GM21381 (cell line): ENCODE data around the gene NEDD4L.
"Not testable (repeated sequence)": the region's sequence is repeated elsewhere in the genome, so short reads cannot be mapped to it uniquely, and the experiment has no call there.

Experiments
- ATAC-seq: cut with Tn5 transposase; IDR thresholded peaks from one replicate; pipeline ENCODE4 v1.9.1; 2021; ENCODE audit warnings: mild to moderate bottlenecking, moderate library complexity; ENCODE audit not compliant: unreplicated experiment

The NEDD4L gene

GRCh38 chr18:58257461-58257860 lies 213.4 kb downstream of the NEDD4L start:
- ATAC-seq = no peak

DNA sequence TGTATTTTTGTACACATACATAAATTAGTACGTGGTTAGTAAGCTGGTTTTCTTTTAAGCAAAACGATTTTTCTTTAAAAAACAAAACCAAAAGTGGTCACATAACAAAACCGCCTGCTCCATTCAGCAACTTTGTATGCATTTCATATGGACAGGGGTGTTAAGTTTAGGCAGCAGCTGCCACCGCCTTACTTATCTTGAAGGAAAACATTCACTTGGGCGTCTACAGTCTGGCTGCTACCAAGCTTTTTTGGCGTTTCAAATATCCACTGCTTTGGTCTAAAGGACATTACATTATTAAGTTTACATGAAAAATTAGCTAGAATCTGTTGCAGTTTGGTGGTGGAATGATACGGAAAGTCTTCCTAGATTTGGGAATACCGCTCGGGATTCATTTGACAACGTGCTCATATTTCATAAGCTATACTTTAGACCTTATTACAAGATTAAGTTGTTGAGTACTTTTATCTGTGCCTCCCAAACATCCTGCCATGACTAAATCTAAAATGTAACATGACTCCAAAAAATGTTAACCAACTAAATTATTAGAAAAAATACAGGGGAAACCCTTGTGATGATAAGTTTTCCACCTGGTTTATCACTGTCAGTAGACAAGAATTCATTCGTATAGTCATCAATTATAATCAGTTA lies 214.8 kb downstream of the NEDD4L start:
- no peak for ATAC-seq

DNA sequence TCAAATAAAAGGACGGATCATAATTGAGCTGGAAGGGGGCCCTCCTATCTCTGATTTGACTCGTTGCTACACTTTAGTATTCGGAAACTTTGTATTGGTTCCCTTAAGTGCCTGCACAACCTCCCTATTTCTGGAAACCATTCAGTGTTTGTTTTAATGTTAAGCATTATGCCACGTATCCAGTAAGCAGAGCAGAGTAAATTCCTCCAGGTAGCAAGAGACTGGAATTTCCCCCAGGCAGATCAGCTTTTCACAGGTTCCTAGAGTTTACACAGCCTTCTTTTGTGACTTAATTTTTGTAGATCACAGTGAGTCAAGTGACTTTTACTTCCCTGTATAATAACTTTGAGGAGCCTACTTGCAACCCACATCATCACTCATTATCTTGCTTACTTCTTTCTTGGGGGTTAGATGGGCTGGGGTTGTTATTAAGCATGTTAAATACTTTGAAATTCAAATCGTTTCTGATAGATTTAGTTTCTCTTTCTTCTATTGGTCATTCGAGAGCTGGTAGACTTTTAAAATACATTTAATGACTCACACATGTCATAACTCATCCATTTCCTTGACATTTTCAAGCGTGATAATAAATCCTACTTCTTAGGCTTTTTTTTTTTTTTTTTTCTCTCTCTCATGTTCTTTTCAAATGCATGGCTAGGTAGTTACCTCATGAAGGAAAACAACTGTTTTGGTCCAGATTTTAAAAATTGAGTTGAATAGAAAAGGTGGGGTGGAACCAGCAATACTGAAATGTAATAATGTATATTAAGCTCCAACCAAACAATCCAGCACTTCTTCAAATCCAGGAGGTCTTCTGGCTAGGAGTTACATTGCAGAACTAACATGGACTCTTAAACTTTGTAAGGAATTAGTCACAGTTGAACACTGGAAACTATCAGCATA lies 219.3 kb downstream of the NEDD4L start:
- no peak for ATAC-seq

DNA sequence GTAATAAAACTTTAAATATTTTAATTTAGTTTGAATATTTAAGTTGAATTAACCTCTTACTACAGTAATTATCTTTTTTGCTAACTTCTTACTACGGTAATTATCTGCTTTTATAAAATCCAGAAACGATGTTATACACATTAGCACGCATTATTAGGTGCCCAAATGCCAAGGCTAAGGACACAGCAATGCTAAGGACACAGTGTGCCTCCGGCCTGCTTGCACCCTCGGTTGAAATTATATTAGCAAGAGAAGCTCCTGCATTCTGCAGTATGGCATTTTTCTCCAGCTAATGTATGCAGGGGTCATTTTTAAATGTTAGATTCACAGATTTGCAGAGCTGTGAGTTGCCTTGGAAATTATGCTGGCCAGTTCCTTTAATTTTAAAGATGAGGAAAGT lies 220.0 kb downstream of the NEDD4L start:
- no peak for ATAC-seq

- no peak for ATAC-seq
These were observed 220.8 kb downstream of the NEDD4L start for GRCh38 chr18:58264840-58265239.

- ATAC-seq = not testable (repeated sequence)
These were observed 221.5 kb downstream of the NEDD4L start for GRCh38 chr18:58265489-58265888.

DNA sequence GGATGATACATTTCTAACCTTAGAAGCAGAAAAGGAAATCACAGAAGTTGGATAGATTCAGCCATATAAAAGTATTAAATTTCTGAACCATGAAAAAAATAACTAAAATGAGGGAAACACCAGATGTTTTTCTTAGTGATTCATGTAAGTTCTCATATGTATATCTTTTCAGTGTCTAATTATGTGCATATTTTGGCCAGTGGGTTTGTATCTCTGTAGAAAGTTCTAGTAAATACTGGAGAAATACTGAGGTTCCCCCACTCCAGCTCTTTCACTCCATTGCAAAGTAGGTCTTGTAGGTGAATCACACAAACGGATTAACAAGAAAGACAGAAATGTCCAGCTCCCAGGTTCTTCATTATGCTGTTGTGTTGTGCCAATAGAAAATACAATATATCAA lies 222.3 kb downstream of the NEDD4L start:
- no peak for ATAC-seq

GRCh38 chr18:58267493-58267892 lies 223.5 kb downstream of the NEDD4L start:
- no peak for ATAC-seq

DNA sequence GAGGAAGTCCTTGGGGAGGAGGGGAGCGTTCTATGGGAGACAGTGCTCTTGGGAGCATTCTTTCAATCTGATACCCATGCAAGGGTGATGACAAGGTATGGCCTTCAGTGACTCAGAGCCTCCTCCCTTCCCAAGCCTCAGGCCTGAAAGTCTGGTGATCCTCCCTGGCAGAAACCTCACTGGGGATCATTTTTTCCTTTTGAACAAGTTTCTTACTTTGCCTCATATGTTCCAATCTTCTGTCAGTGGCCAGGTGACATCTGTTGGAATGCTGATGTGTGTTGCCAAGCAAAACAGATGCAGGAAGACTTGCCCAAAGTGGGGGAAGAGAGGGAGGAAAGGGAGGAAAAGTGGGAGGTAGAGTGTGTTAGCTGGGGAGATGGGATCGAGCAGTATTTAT lies 224.8 kb downstream of the NEDD4L start:
- ATAC-seq = no peak

- ATAC-seq = no peak
These were observed 225.9 kb downstream of the NEDD4L start for GRCh38 chr18:58269931-58270330.

GRCh38 chr18:58270396-58270795 lies 226.4 kb downstream of the NEDD4L start:
- ATAC-seq = no peak

DNA sequence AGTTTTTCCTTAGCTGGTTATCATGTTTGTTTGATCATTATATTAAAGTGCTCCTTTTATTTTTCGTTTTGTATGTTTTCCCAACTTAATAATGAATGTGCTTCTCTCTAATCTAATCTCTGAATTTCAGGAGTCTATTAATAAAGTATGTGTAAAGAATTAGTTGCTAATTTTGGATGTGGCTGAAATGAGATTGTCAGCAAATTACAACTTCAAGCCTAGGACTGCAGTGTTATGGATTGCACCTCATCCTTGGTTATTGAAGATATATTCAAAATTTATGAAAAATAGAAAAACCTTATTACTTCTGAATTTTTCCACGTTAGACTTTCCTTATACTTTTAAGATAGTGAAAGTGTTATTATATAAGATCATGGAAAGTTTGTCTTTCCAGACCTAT lies 227.7 kb downstream of the NEDD4L start:
- no peak for ATAC-seq

- ATAC-seq = no peak
These were observed 228.2 kb downstream of the NEDD4L start for GRCh38 chr18:58272209-58272608.

DNA sequence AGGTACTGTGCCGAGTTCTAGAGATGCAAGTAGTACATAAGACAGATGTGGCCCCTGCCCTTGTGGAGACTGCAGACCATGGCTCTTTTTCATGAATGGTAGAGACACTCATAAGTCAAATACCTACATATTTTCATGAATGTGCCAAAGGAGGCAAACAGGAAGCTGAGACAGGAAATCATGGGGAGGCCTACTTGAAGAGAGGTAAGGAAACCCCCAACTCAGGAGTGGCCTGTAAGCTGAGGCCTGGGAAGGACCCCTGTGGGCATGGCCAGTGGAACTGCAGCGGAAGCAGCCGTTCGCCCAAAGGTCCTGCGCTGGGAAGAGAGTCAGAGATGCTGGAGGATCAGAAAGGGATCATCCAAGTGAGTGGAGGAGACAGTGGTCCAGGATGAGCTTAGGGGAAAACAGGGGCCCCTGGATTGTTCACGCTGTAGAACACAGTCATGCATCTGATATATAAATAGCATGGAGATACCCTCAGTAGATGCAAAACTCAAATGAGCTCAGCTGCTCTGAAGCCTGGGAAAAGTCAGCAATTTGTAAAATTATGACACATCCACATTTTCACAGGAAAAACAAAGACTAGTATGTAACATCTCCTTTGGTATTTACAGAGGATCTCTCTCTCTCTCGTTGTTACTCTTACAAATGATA lies 228.9 kb downstream of the NEDD4L start:
- ATAC-seq = no peak

GRCh38 chr18:58275176-58275575 lies 231.2 kb downstream of the NEDD4L start:
- ATAC-seq = no peak

DNA sequence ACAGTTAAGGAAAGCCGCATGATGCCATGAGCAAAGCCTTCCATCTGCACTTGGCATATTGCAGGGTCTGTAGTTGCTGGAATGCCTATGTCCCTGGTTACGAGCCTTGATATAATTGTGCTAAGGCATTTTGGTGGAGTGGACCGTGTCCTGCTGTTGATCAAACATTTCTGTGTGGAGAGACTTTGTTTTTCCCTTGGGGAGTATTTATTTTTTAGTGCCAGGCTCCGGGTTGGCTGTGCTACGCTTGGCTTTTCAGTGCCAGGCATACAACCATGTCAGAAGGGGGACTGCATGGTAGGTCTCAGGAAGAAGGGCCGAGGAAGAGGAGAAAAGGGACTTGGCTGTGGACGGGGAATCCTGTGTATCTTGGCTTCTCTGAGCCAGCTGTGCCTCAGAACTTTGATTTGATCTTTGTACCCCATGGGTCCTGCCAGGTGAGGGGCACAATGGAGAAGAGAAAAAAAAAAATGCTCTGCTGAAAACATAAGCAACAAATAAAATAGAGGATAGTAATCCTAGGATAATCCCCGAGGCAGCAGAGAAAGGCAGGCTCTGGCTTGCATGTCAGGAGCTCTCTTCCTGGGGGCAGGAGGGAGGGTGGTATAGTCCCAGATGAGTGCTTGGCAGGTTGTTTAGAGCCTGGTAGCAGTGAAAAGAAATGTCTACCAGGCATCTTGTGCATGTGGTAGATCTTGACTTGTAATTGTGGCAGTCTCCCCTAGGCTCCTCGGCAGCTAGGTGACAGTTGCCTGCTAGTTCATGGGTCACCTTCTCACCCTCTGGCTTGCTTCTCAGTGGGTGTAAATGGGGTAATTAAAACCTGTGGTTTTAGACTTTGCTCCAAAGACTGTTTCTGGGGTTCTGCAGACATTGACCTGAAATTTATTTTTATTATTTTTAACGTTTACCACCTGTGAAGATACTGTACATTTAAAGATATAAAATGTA lies 233.0 kb downstream of the NEDD4L start:
- ATAC-seq = no peak

- ATAC-seq = no peak
These were observed 235.6 kb downstream of the NEDD4L start for GRCh38 chr18:58279504-58280175.

DNA sequence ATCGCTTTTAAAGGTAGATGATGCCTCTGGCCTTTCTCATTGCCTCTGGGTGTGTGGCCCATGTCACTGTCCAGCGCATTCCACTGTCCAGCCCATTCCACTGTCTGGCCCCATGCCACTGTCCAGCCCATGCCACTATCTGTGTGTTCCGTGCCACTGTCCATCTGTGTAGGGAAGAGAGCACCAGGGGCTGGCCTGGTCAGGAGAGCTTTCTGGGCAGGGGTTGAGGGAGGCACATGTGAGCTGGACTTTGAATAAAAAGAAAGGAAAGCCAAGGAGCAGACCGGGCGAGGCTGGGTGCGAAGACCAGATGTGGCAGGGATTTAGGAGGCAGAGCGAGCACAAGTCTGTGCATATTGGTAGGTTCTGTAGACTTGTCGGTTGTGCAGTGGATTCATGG lies 236.2 kb downstream of the NEDD4L start:
- no peak for ATAC-seq

DNA sequence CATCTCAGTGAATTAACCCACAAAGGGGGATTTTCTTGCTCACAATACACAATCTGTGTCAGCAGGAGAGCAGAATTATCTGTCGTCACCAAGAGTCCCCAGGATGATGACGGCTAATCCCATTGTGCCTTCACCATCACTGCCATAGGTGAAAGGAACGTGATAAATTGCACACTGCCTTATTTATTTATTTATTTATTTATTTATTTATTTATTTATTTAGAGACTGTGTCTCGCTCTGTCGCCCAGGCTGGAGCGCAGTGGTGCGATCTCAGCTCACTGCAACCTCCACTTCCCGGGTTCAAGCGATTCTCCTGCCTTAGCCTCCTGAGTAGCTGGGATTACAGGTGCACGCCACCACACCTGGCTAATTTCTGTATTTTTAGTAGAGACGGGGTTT lies 238.8 kb downstream of the NEDD4L start:
- ATAC-seq = not testable (repeated sequence)
